Hypothalamus (tissue), 51 donors: Measurements from ENCODE around the gene CLCN3.
A peak's percentile ranks its signal among the peaks of the same experiment; 100 is the strongest.
"Not testable (repeated sequence)": the region's sequence is repeated elsewhere in the genome, so short reads cannot be mapped to it uniquely, and the experiment has no call there.

Experiments used
- DNase-seq, 51 donors: peaks; one replicate each; lab custom pipeline; 2025; lab: John Stamatoyannopoulos, UW

The CLCN3 gene

GRCh38 chr4:169616846-169617245 is 3.5 kb upstream of the CLCN3 start:
- no peak for DNase-seq

- no peak for DNase-seq
Observed at GRCh38 chr4:169617306-169617705, 3.1 kb upstream of the CLCN3 start.

- DNase-seq, result no peak
Observed at GRCh38 chr4:169618286-169618685, 2.1 kb upstream of the CLCN3 start.

GRCh38 chr4:169618986-169619385 is 1.4 kb upstream of the CLCN3 start:
- peak in 1 of 51 donors; percentile 20 for DNase-seq

GRCh38 chr4:169619518-169619957 is 840 bp upstream of the CLCN3 start:
- peak in 32 of 51 donors; percentile 1 to 85 (median 17) for DNase-seq

GRCh38 chr4:169620880-169621248 is 486 bp downstream of the CLCN3 start:
- DNase-seq, result peak in 14 of 51 donors; percentile 0 to 37 (median 12)

GRCh38 chr4:169621731-169622492 is 1.5 kb downstream of the CLCN3 start:
- DNase-seq, result no peak

- DNase-seq, result no peak
Observed at GRCh38 chr4:169622566-169622965, 2.2 kb downstream of the CLCN3 start.

GRCh38 chr4:169624012-169624411 is 3.6 kb downstream of the CLCN3 start:
- DNase-seq, result not testable (repeated sequence)

DNA sequence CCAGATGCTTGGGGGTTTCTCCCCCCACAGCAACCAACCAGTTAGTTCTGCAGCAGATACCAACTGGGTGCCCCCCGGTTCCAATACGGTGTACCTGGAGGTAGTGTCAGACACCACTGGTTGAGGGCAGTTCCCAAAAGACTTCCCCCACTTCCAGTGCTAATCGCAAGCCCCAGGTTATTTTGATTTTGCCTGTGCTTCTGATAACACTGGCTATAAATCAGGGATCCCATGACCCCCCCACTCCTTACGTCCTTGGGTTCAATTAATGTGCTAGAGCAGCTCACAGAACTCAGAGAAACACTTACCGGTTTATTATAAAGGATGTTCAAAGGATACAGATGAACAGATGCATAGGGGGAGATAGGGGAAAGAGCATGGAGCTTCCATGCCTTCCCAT is 5.5 kb downstream of the CLCN3 start:
- no peak for DNase-seq

- no peak for DNase-seq
Observed at GRCh38 chr4:169626331-169627282, 6.2 kb downstream of the CLCN3 start.

DNA sequence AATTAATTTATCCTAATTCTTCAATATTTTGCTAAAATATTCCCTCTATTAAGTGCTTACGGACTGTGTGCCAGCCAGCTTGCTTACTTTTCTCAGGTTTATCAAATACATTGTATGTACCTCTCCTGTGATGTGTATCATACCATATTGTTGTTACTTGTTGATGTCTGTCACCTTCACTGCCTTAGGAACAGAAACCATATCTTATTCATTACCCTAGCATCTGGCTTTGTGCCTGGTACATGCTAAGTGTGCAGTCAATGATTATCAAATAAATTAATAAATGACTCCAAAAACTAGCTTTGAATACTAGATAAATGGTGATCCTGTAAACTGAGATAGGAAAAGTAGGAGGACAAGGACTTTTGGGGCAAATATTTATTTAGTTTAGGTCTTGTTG is 6.9 kb downstream of the CLCN3 start:
- no peak for DNase-seq

DNA sequence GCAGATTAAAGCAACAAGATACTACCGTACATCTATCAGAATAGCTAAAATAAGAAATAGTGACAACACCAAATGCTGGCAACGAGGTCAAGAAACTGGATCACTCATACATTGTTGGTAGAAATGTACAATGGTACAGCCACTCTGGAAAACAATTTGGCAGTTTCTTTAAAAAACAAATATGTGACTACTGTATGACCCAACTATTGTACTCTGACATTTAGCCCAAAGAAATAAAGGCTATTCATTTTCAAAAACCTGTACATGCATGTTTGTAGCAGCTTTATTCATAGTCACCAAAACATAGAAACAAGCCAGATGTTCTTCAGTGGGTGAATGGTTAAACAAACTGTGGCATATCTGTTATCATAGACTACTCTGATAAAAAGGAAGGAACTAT is 8.2 kb downstream of the CLCN3 start:
- DNase-seq, result no peak

- no peak for DNase-seq
Observed at GRCh38 chr4:169630069-169630468, 9.7 kb downstream of the CLCN3 start.

- DNase-seq, result no peak
Observed at GRCh38 chr4:169632896-169633295, 12.5 kb downstream of the CLCN3 start.

- no peak for DNase-seq
Observed at GRCh38 chr4:169634975-169635374, 14.6 kb downstream of the CLCN3 start.

DNA sequence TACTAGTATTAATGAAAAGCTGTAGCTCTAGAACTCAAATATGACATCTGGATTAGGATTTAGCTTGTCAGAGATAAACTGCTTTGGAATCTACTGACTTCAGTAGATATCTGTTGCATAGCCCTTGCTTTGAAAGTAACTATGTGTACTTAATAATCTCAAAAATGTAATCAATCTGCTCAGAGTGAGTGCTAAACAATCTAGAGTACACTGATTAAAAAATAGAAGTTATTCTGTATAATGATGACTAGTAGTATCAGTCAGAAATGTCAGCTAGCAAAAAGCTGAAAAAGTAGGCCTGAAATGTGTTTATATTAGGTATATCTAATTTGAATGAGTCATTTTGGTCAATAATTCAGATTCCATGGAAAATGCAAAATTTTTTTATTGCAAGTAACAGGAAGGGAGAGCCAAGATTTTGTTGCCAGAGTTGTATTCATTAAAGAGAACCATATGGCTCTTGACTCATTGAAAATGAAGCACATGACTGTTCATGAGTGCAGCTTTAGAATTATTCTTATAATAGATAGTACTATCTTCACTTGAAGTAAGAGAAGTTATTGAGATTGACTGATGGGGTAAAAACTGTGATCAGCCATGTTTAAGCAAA is 20.0 kb downstream of the CLCN3 start:
- DNase-seq, result no peak

GRCh38 chr4:169644802-169645201 is 24.4 kb downstream of the CLCN3 start:
- DNase-seq, result no peak

DNA sequence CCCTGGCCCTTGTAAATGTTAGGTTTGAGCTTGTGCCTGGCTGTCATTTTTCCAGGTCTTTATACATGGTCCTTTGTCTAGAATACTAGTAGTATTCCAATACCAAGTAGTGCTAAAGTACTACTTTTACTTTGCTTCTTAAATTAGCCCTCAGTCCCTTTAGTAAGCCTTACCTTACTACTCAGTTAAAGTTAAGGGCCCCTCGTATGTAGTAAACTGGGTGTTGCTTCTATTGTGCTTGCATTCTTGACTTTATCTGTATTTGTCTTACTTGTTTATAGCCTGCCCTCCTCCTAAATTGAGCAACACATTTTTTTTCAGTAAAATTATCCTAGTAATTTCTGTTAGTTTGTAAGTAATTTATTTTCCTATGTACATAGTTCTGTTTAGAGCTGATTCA is 25.2 kb downstream of the CLCN3 start:
- DNase-seq, result no peak

- no peak for DNase-seq
Observed at GRCh38 chr4:169649545-169650226, 29.3 kb downstream of the CLCN3 start.
